Activated T-cell treated with anti-CD3 and anti-CD28 coated beads for 1 hour (primary cell): Measurements from ENCODE around the gene TP73.
A peak's percentile ranks its signal among the peaks of the same experiment; 100 is the strongest.
"Not testable (repeated sequence)": the region's sequence is repeated elsewhere in the genome, so short reads cannot be mapped to it uniquely, and the experiment has no call there.

ENCODE experiments used
- DNase-seq: peaks from one replicate; pipeline ENCODE4 v3.0.0-alpha.2; 2020; ENCODE audit warnings: low read depth

Gene TP73

DNA sequence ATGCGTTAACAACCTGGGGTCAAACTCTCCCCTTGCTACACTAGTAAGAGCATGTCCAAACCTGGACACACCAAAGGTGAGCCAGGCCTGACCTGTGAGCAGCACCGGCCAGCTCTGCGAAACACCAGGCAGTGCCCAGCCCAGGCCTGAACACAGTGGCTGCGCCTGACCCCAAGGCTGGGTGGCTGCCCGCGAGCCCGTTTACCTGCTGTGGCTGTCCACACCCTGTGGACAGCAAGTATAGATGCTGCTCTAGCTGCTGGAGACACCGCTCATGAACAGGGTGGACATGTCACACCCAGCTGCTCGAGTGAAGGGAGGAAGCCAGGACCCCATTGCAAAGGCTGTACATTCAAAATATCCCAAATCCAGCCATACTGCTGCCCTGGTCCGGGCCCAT lies 92.3 kb downstream of the TP73 start:
- no peak for DNase-seq

DNA sequence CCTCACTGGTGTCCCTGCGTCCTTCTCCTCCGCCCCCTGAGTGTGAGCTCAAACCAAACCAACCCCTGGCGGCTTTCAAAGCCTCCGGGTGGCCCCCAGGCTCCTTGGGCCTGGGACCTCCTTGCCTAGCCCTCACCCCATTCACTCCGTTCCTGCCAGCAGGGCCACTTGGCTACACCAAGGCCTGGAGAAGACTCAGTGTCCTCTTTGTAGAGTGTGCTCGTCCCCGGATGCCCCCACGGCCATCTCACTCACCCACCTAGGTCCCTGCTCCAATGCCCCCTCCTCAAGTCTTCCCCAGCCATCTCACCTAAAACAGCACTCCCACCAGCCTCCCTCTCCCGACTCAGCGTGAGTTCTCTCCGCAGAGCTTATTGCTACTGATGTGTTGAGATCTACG lies 92.8 kb downstream of the TP73 start:
- DNase-seq: no peak

DNA sequence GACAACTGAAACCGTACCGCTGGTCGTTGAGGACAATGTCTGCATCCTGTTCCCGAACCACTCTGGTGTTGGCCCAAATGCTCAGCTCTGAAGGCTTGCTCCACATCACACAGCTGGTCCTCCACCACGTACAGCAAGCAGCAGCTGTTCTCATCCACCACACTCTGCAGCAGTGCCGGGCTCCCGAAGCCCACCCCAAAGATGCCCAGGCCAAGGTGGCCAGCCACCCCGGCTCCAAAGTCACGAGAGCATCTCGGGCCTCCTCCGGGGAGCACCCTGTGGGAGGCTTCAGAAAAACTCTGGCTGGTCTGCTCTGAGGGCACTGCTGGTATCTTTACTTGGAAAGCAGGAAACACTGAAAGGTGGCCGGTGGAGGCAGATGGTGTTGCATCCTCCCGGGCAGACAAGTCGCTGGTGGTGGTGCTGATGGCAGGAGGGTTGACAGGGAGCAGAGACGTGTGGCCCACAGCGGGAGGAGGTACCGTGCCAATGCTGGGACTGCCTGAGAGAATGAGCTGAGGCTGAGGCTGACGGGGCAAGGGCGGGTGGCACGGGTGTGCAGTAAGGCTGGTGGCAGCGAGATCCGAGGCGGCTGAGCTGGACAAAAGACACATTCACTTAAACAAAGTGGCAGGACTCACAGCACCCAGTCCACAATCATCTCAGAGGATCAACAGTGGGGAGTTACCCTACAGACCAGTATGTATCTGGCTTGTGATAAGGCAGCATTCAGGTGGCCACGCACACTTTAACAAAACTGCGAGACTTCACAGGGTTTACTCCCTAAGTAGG lies 93.5 kb downstream of the TP73 start:
- no peak for DNase-seq

DNA sequence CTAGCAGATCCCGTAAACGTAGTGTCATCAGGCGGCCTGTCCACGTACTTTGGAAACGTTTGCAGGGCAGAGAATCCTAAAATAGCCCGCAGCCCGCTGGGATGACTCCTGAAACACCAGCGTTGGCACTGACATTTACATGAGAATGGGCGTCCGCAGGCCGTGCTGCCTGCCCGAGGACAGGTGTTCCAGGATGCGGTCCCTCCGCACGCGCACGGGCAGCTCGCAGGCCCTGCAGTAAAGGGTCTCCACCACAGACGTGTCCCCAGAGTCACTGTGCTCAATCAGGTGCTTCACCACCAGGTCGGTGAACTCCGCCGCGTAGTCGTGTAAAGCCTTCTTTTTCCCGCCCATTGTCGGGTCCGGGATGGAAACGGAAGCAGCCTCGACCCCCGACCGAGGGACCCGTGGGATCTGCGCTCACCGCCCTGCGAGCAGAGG lies 94.1 kb downstream of the TP73 start:
- no peak for DNase-seq

DNA sequence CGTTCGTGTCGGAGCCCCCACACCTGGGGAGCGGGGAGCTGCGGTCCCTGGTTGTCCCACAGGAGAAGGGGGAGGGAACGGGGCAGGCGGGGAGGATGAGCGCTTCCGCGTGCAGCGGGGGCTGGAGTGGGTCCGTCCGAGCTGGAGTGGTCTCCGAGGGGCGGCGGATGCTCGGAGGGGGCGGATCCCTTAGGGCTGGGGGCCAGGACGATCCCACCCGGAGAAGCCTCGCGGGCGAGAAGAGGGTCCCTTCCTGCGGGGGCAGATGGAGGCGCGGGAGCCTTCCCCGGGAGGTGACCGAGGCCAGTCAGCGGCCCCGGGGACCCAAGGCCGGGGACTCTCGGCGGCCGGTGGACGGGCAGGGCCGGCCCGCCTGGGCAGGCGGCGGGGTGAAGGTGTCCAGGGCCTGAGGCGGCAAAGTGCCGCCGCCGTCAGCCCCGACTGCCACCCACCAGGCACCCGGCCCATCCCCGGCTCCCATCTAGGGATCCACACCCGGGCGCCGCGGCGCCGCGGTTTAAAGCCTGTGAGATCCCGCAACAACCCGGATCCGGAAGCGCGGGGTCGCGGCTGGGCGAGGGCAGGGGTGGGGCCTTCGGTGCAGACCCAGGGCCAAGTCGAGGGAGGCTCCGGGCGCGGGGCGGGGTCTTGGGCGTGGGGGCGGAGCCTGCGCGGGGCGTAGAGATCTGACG lies 94.7 kb downstream of the TP73 start:
- DNase-seq: peak; percentile 80

DNA sequence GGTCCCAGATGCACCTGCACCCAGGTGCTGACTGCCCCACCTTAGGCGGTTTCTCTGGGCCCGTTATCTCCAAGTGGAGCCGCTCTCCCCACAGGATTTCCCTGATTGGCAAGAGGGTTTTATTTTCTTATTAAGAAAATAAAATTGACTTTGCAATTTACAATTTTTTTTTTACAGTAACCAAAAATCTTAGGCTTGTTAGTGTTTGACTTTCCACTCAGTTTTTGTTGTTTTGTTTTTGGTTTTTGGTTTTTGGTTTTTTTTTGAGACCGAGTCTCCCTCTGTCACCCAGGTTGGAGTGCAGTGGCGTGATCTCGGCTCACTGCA lies 95.2 kb downstream of the TP73 start:
- no peak for DNase-seq

DNA sequence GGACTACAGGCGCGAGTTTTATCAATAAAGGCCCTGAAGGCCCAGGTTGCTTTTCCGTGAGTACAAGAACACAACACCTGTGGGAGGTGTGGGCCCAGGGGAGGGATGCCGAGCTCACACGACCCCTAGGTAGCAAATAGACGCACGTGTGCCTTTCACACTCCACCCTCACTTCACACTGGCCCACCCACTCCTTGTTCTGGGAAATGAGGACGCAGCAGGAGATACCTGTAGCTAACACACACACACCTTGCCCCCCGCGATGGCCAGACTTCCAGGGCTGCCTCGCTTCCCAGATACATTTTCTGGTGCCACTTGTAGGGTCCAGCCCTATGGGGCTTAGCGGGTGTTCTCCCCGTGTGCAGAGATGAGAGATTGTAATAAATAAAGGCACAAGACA lies 95.6 kb downstream of the TP73 start:
- DNase-seq: no peak

DNA sequence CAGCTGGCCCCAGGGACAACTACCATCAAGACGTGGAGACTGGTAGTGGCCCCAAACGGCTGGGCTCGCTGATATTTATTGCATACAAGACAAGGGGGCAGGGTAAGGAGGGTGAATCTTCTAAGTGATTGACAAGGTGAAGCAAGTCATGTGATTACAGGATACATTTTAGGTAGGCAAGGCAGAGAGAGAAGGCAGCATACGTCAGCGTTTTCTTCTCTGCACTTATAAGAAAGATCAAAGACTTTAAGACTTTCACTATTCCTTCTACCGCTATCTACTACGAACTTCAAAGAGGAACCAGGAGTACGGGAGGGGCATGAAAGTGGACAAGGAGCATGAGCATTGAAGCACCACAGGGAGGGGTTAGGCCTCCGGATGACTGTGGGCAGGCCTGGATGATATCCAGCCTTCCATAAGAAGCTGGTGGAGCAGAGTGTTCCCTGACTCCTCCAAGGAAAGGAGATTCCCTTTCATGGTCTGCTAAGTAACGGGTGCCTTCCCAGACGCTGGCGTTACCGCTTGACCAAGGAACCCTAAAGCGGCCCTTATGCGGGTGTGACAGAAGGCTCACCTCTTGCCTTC lies 96.1 kb downstream of the TP73 start:
- not testable (repeated sequence) for DNase-seq

DNA sequence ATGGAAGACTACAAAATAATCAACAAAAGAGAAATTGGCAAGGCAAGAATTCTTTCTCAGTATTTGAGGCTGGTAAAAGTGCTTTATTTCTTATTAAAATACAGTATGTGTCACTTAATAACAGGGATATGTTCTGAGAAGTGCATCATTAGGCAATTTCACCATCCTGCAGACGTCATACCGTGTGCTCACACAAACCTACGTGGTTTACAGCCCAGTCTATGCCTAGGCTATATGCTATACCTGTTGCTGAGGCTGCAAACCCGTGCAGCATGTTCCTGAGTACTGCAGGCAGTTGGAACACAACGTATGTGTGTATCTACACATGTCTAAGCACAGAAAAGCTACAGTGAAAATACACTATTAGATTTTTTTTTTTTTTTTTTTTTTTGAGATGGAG lies 97.2 kb downstream of the TP73 start:
- DNase-seq: no peak

DNA sequence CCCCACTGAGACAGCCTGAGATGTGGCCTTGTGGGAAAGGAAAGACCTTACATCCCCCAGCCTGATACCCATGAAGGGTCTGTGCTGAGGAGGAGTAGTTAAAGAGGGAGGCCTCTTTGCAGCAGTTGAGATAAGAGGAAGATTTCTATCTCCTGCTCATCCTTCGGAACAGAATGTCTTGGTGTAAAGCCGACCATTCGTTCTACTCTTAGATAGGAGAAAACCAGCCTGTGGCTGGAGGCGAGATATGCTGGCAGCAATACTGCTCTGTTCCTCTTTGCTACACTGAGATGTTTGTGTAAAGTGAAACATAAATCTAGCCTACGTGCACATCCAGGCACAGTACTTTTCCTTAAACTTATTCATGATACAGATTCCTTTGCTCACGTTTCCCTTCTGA lies 98.4 kb downstream of the TP73 start:
- DNase-seq: no peak

DNA sequence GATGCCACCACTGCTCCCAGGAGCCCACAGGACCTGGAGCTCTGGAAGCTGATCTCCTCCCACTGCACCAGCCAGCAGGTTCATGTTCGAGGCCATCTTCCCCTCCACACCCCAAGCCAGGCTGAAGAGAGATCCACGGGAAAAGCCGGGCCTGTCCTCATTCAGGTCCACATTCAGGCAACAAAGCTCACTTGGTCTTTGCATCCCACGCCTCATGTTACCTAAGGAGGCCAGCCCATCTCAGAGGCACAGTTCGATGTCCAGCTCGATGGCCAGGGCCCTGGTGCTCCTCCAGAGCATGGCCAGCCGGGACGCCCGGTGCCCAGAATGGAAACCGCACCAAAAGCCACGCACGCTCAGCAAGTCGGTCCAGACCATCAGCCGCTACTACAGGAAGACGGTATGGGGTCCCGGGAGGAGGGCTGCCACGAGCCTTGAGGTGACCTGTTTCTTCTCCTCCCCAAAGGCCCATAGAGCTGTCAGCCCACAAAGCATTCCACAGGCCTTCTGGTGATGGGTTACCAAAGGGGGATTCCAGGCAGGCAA lies 100.2 kb downstream of the TP73 start, which contains the start of gene CCDC27:
Gene CCDC27 (plus strand): TSS at position 51 of the 546 bp plus-strand sequence. CDS start 32 bp downstream, at position 83.
- DNase-seq: no peak

DNA sequence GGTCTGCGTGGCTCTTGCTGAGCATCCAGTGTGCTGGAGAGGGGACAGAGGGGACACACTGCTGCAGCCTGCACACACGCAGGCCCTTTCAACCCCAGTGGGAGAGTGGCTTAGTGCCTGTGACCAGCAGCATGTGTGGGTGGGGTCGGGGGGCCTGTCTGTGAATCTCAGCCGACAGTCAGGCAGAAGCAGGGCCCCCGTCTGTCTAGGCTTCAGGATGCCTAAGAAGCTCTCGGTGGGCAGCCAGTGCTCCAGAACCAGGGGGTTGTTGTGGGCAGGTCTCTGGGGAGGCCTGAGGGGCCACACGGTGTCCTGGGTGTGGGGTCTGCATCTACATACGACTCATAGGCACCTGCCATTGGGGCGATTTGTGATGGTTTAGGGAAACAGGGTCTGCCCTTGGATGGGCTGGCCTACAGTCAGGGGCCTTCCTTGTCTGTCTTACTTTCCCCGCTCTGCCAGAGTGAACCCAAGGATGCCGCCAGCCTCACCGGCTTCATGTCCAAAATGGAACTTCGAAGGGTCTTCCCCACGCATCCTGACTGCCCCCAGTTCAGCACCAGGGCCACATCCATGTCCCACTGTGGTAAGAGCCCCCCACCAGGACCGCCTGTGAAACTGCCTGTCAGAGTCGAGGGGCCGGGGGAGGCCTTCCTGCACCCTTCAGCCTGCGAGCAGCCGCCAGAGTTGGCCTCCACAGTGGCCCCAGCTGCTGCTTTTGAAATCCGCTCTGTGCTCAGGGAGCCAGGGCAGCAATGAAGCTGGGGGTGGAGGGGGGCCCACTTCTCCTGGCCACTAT lies 101.5 kb downstream of the TP73 start:
- no peak for DNase-seq

DNA sequence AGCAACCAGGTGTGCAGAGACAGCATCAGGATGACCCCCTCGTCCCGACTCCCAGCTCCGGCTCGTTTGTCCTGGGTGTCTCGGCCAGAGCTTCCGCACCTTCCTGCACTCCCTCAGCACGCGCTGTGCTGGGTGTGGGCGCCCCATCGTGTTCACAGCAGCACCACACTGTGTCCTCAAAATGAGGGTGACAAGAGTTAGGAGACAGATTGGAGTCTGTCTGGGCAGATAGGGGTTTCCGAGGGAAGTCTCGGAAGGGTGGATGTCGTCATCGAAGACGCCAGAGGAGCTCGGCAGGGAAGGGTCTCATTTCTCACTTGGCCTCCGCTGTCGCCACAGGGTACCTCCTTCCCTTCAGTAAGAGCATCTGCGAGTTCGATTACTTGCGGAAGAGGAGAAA lies 104.1 kb downstream of the TP73 start:
- no peak for DNase-seq

DNA sequence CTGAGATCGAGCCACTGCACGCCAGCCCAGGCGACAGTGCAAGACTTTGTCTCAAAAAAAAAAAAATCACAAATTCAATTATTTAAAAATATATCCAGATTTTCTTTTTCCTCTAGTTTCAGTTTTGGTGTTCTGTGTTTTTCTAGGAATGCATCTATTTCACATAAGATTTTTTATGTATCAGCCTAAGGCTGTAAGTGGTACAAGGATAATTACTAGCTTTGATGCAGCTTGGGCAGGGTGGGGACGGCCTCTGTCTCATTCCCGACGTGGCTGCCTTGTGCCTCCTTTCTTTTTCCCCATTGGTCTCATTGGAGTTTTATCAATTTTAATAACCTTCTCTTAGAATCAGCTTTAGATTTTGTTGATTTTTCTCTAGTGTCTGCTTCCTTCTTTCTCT lies 106.8 kb downstream of the TP73 start:
- no peak for DNase-seq

DNA sequence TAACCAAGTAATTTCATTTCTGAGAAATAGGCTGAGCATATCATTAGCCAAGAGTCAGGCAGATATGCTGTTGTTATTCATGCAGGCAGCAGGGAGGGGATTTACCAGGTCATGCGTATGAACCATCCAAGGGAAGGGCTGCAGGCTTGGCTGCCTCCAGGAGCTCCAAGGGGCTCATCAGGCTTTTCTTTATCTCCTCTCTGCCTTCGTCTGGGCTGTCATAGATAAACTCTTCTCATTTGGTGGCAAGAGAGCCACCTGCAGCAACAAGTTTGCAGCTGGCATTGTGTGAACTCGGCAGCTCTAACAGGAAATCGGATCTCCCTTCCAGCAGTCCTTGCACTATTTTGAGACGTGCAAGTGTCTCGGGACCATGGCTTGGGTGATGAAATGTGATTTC lies 107.5 kb downstream of the TP73 start:
- DNase-seq: no peak

DNA sequence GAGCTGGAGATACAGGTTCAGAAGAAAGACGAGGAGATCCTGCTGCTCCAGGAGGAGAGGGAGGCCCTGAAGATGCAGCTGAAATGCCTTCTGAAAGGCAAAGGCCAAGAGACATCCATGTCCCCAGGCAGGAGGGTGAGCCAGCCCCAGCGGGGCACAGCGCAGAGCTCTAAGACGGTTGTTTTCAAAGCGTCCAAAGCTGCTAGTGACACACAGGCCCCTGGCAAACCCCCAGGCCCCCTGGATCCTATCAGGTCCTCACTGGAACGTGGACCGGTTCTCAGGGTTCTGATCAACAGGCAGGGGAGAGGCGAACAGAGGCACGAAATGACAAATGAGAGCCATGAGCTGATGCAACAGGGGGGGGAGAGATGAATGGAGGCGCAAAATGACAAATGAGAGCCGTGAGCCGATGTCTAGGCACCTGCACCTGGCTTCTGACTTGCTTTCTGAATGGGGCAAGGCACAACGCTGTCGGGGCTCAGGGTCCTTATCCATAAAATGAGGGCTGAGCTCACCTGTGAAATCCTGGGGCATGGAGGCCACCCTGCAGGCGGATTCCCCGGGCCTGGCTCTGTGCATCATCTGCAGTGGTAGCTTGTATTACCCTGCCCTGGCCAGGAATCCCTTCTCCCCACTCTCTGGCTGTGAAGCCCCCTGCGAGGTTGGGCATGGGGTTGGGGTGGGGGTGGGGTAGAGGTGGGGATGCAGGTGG lies 109.1 kb downstream of the TP73 start:
- DNase-seq: no peak

DNA sequence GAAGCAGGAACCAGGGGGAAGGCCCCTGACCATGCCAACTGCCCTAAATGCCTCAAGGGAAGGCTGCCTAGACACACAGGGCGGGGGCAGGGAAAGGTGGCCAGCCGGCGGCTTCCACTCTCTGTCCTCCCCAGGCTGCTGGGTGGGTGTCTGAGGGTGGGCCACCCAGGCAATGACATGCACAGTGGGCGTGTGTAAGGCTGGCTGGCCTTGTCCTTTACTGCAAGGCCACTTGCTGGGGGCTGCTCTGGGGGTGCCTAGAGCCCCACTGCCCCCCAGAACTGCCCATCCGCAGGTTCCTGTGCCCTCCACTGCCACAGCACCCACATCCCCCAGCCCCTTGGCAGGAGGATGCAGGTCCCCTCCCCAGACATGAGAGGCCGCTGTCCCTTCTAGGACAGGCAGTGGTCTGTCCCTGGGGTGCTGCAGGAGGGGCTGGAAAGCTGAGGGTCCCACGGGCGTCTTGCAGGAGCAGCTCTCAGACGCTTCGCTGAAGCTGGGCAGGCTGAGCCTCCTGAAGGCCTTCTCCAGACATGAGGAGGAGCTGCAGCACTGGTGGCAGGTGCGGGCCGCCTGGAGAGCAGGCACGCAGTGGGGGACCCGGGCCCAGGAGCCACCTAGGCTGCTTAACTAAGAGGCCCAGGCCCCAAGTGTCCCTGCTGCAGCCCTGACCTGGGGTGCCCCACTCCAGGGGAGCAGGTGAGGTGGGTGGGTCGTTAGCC lies 110.0 kb downstream of the TP73 start:
- DNase-seq: no peak

DNA sequence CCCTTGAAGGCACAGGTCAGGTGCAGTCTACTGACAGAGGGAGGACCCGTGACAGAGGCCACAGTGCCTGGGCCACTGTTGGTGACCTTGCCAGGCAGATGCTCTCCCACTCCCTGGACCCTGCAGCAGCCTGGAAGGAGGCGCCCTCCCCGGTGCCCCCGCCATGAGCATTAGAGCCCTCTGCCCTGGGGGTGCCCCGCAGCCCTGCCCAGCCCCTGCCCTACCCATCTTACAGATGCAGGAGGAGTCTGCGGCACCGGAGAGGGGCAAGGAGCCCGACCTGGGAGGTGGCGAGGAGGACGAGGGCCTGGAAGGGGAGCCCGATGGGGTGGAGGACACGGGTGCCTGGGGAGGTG lies 110.5 kb downstream of the TP73 start:
- DNase-seq: no peak

DNA sequence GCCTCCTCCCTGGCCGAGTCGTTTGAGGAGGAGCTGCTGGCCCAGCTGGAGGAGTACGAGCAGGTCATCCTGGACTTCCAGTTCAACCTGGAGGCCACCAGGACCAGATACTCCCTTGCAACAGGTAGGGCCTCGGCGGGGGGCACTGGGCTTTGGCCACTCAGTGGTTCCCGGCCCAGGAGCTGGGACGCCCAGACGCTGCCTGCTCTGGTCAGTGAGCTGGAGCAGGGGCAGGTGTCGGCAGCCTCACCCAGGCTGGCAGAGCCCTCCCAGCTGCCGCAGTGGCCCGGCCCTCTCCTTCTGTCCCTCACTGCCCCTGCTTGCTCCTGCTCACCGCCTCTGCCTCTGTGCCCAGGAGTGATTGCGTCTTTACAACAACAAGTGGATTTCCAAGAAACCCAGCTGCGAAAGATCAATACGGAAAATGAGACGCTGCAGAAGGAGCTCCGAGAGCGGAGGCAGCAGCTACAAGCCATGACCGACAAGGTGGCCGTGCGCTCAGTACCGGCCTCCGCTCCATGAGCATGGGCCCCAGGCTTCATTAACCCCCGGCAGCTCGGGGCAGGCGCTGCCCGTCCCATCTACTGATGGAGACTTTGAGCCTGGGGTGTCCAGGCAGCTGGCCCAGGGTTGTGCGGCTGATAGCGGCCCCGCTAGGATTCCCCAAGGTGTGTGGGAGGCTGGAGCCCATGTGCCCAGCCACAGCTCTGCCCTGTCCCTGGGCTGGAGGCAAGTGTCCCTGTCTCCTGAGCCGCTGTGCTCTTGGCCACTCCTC lies 111.2 kb downstream of the TP73 start:
- DNase-seq: no peak

DNA sequence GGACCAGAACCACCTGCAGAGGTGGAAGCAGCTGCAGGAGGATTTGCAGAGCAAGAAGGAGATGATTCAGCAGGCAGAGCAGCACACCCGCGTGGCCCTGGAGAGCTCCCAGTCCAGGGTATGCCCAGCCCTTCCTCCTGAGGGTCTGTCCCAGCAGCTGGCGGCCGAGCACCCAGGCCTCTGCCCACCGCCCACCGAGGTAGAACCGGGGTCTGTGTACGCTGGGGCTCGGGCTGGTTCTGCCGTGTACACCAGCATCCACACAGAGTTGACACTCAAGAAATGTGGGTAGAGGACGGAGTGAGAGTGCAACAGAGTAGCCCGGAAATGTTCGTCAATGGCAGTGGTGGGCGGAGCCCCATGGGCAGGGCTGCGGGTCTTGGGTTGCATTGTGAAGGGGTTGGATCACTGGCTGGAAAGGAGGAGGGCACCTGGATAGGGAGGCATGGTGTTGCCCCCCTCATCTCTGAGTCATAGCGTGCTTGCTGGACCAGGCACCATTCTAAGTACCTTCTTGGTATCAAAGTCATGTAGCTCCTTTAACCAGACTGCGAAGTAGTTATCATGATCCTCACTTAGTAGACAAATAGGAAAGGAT lies 115.1 kb downstream of the TP73 start:
- no peak for DNase-seq
